SH-SY5Y (cell line): ENCODE data around the gene C18orf63.
A peak's percentile ranks its signal among the peaks of the same experiment; 100 is the strongest.

Source experiments
- GATA2 ChIP-seq: IDR thresholded peaks from 2 replicates; pipeline ENCODE4 v1.6.1; 2011; ENCODE audit warnings: mild to moderate bottlenecking, low read depth, low read length
- GATA3 ChIP-seq: IDR thresholded peaks from 2 replicates; pipeline ENCODE4 v1.6.1; 2011; ENCODE audit warnings: low read depth, mild to moderate bottlenecking, low read length, moderate library complexity

GRCh38 chr18:74268933-74269620, 46.6 kb upstream of the C18orf63 start:
- TF ChIP-seq GATA2 (peak; percentile 88), GATA3 (peak; percentile 30; the same call in 1 of the 2 replicates)
